H1 (cell line): ENCODE measurements around the gene SMCO1. TPM values are rescaled to one million over a fixed set of nuclear protein-coding genes. Genes with fewer than 3 reads are reported as not detected.

Experiments used
- CTCF ChIA-PET: fragments of 300-600 bp; sonication (Branson Sonifier 250); formaldehyde crosslinking; loops from one replicate; lab custom pipeline; 2021; ENCODE audit not compliant: partially characterized antibody; lab: Charles Lee
- POLR2A ChIA-PET: fragments of 300-600 bp; sonication (Branson Sonifier 250); formaldehyde crosslinking; loops from one replicate; lab custom pipeline; 2021; ENCODE audit warnings: inconsistent platforms; ENCODE audit not compliant: partially characterized antibody; lab: Charles Lee
- DNase-seq, 2 experiments: peaks; one replicate each; pipeline versions ENCODE4 v3.0.0 to v3.0.0-alpha.2; 2010 to 2022; ENCODE audit warnings: low spot score in 2 of 2, low read depth in 1 of 2, mixed read lengths in 1 of 2
- FAIRE-seq: peaks from 2 replicates; lab custom pipeline; 2011; peaks lifted over from hg19 to GRCh38; lab: Jason Lieb, UNC
- H2AFZ ChIP-seq: 2 replicates; pipeline ENCODE4 v1.8.1; 2012; ENCODE audit warnings: low read length, inconsistent platforms
- H2AK5ac ChIP-seq: 2 replicates; pipeline ENCODE4 v1.6.1; 2013; ENCODE audit warnings: low read depth, low read length
- H2BK120ac ChIP-seq: replicated peaks from 2 replicates; pipeline ENCODE3; 2013; ENCODE audit warnings: low read depth, low read length, inconsistent platforms
- H2BK12ac ChIP-seq: 2 replicates; pipeline ENCODE4 v1.6.1; 2013; ENCODE audit warnings: low read depth, low read length
- H2BK15ac ChIP-seq: 2 replicates; pipeline ENCODE4 v1.6.1; 2013; ENCODE audit warnings: low read length
- H2BK20ac ChIP-seq: 2 replicates; pipeline ENCODE4 v1.6.1; 2013; ENCODE audit warnings: low read length
- H2BK5ac ChIP-seq: 2 replicates; pipeline ENCODE4 v1.6.1; 2013; ENCODE audit warnings: low read depth, low read length
- H3K14ac ChIP-seq: 2 replicates; pipeline ENCODE4 v1.6.1; 2013; ENCODE audit warnings: inconsistent platforms; ENCODE audit not compliant: insufficient read length
- H3K18ac ChIP-seq: 2 replicates; pipeline ENCODE4 v1.6.1; 2013; ENCODE audit warnings: low read length; ENCODE audit errors: extremely low read depth
- H3K23ac ChIP-seq: 2 replicates; pipeline ENCODE4 v1.6.1; 2013; ENCODE audit warnings: inconsistent platforms; ENCODE audit not compliant: insufficient read length
- H3K23me2 ChIP-seq: 2 replicates; pipeline ENCODE4 v1.6.1; 2013; ENCODE audit warnings: low read depth, low read length
- H3K27ac ChIP-seq: 2 replicates; pipeline ENCODE4 v1.6.1; 2011; ENCODE audit warnings: low read depth, low read length, inconsistent platforms
- H3K27me3 ChIP-seq, 4 experiments: replicated peaks in 1 of 4; 1 replicate in 1 of 4; 2 replicates in 3 of 4; pipeline versions ENCODE4 v1.6.1 to v1.8.1; 2011 to 2013; ENCODE audit warnings: low read length in 3 of 4, mild to moderate bottlenecking in 3 of 4, inconsistent platforms in 2 of 4, mixed read lengths in 2 of 4, moderate library complexity in 1 of 4; ENCODE audit not compliant: control insufficient read depth in 3 of 4, insufficient read depth in 3 of 4; ENCODE audit errors: extremely low read depth in 1 of 4
- H3K36me3 ChIP-seq, 4 experiments: 2 replicates each; pipeline versions ENCODE4 v1.6.1 to v1.8.1; 2011 to 2013; ENCODE audit warnings: mild to moderate bottlenecking in 4 of 4, low read length in 3 of 4, moderate library complexity in 2 of 4, control low read depth in 1 of 4, inconsistent platforms in 1 of 4; ENCODE audit not compliant: insufficient read depth in 4 of 4, control insufficient read depth in 2 of 4
- H3K4ac ChIP-seq: replicated peaks from 2 replicates; pipeline ENCODE3; 2013; ENCODE audit warnings: low read length, low read depth, mixed read lengths, inconsistent platforms; ENCODE audit not compliant: insufficient read length
- H3K4me1 ChIP-seq, 4 experiments: replicated peaks in 1 of 4; 1 replicate in 1 of 4; 2 replicates in 3 of 4; pipeline versions ENCODE4 v1.6.1 to v1.8.1; 2011 to 2013; ENCODE audit warnings: low read length in 3 of 4, inconsistent platforms in 2 of 4, mixed read lengths in 1 of 4; ENCODE audit not compliant: insufficient read depth in 4 of 4, control insufficient read depth in 3 of 4
- H3K4me2 ChIP-seq, 2 experiments: 2 replicates each; pipeline versions ENCODE4 v1.6.1 to v1.8.1; 2011 to 2013; ENCODE audit warnings: low read depth in 2 of 2, low read length in 2 of 2, control low read depth in 1 of 2, inconsistent platforms in 1 of 2, mild to moderate bottlenecking in 1 of 2; ENCODE audit not compliant: insufficient read depth in 1 of 2
- H3K4me3 ChIP-seq, 4 experiments: fragments of 200-600, 300-600 bp in 1 of 4; sonication (generic), shearing (Covaris generic), sonication (Bioruptor Twin) in 1 of 4; 2 replicates each; pipeline versions ENCODE4 v1.5.1 to v1.8.1; 2011 to 2016; ENCODE audit warnings: low read length in 4 of 4, low read depth in 3 of 4, control low read depth in 2 of 4, inconsistent platforms in 2 of 4, mild to moderate bottlenecking in 2 of 4, mixed read lengths in 1 of 4, moderate library complexity in 1 of 4; ENCODE audit not compliant: insufficient read depth in 2 of 4; ENCODE audit errors: extremely low read depth in 1 of 4
- H3K56ac ChIP-seq: replicated peaks from 2 replicates; pipeline ENCODE3; 2013; ENCODE audit warnings: low read depth, mild to moderate bottlenecking, mixed read lengths, low read length, inconsistent platforms; ENCODE audit not compliant: insufficient read length
- H3K79me1 ChIP-seq: 2 replicates; pipeline ENCODE4 v1.6.1; 2013; ENCODE audit warnings: low read depth, low read length, control low read depth
- H3K79me2 ChIP-seq, 2 experiments: 2 replicates each; pipeline versions ENCODE4 v1.6.1 to v1.8.1; 2012 to 2013; ENCODE audit warnings: low read length in 2 of 2, mild to moderate bottlenecking in 2 of 2, inconsistent platforms in 1 of 2; ENCODE audit not compliant: insufficient read depth in 2 of 2, control insufficient read depth in 1 of 2
- H3K9ac ChIP-seq, 4 experiments: replicated peaks in 1 of 4; 1 replicate in 1 of 4; 2 replicates in 3 of 4; pipeline versions ENCODE4 v1.6.1 to v1.8.1; 2011 to 2013; ENCODE audit warnings: low read depth in 3 of 4, low read length in 3 of 4, control low read depth in 2 of 4, mild to moderate bottlenecking in 2 of 4, moderate library complexity in 2 of 4, inconsistent platforms in 1 of 4; ENCODE audit errors: extremely low read depth in 1 of 4
- H3K9me3 ChIP-seq, 2 experiments: 2 replicates each; pipeline versions ENCODE4 v1.6.1 to v1.8.1; 2012 to 2013; ENCODE audit warnings: mild to moderate bottlenecking in 2 of 2, moderate library complexity in 2 of 2, control low read depth in 1 of 2, inconsistent platforms in 1 of 2, low read depth in 1 of 2, low read length in 1 of 2, mixed read lengths in 1 of 2; ENCODE audit not compliant: insufficient read depth in 2 of 2
- H4K20me1 ChIP-seq, 2 experiments: replicated peaks in 1 of 2; 2 replicates each; pipeline versions ENCODE3 to v1.8.1; 2011 to 2013; ENCODE audit warnings: inconsistent platforms in 2 of 2, low read length in 2 of 2, mild to moderate bottlenecking in 1 of 2; ENCODE audit not compliant: insufficient read depth in 2 of 2, control insufficient read depth in 1 of 2
- H4K5ac ChIP-seq: 2 replicates; pipeline ENCODE4 v1.6.1; 2013; ENCODE audit warnings: low read length, low read depth, mixed read lengths, inconsistent platforms; ENCODE audit not compliant: insufficient read length
- H4K8ac ChIP-seq: 2 replicates; pipeline ENCODE4 v1.8.0; 2013; ENCODE audit warnings: mild to moderate bottlenecking, moderate library complexity, low read length, inconsistent platforms; ENCODE audit not compliant: insufficient read depth; ENCODE audit errors: extremely low read depth
- H4K91ac ChIP-seq: replicated peaks from 2 replicates; pipeline ENCODE3; 2013; ENCODE audit warnings: low read length, mixed read lengths, inconsistent platforms; ENCODE audit not compliant: insufficient read length
- ASH2L ChIP-seq: fragments of 200-600, 300-600 bp; sonication (generic); IDR thresholded peaks from one replicate; pipeline ENCODE4 v1.7.1; 2017; ENCODE audit warnings: low read length
- ATF3 ChIP-seq: IDR thresholded peaks from 2 replicates; pipeline ENCODE4 v1.6.1; 2011; ENCODE audit warnings: low read depth, mild to moderate bottlenecking, low read length; ENCODE audit not compliant: insufficient read depth
- BACH1 ChIP-seq: IDR thresholded peaks from 2 replicates; pipeline ENCODE4 v1.6.1; 2012; ENCODE audit warnings: low read length, improper control_type of control experiment
- CBX8 ChIP-seq: fragments of 300-800, 300-1000 bp; sonication (generic); IDR thresholded peaks from 2 replicates; pipeline ENCODE4 v1.7.1; 2016; ENCODE audit warnings: low read depth, low read length, borderline replicate concordance
- CREB1 ChIP-seq: IDR thresholded peaks from 2 replicates; pipeline ENCODE4 v1.6.1; 2012; ENCODE audit warnings: inconsistent platforms
- EP300 ChIP-seq, 2 experiments: IDR thresholded peaks; 1 replicate in 1 of 2; 2 replicates in 1 of 2; pipeline ENCODE4 v1.6.1; 2011 to 2012; ENCODE audit warnings: low read depth in 2 of 2, low read length in 2 of 2, mild to moderate bottlenecking in 2 of 2, borderline replicate concordance in 1 of 2, inconsistent platforms in 1 of 2, moderate library complexity in 1 of 2
- FOSL1 ChIP-seq: IDR thresholded peaks from 2 replicates; pipeline ENCODE4 v1.6.1; 2011; ENCODE audit warnings: mild to moderate bottlenecking, low read depth, low read length, moderate library complexity; ENCODE audit not compliant: insufficient read depth
- GTF2F1 ChIP-seq: IDR thresholded peaks from 2 replicates; pipeline ENCODE4 v1.6.1; 2012; ENCODE audit warnings: low read depth, low read length, improper control_type of control experiment, borderline replicate concordance
- JUN ChIP-seq: IDR thresholded peaks from 2 replicates; pipeline ENCODE4 v1.6.1; 2011; ENCODE audit warnings: low read depth, mild to moderate bottlenecking, improper control_type of control experiment, low read length
- KDM4A ChIP-seq: IDR thresholded peaks from one replicate; pipeline ENCODE4 v1.7.1; 2012; ENCODE audit warnings: low read depth, mild to moderate bottlenecking, moderate library complexity, low read length, inconsistent platforms; ENCODE audit not compliant: severe bottlenecking
- KDM5A ChIP-seq: fragments of 200-600 bp; IDR thresholded peaks from 2 replicates; pipeline ENCODE4 v1.7.1; 2012; ENCODE audit warnings: mild to moderate bottlenecking, low read length, inconsistent platforms, mixed read lengths
- RBBP5 ChIP-seq: IDR thresholded peaks from 2 replicates; pipeline ENCODE4 v1.7.1; 2012; ENCODE audit warnings: low read depth, mild to moderate bottlenecking, inconsistent platforms, low read length, moderate library complexity, borderline replicate concordance
- RNF2 ChIP-seq: fragments of 200-900, 300-1000 bp; sonication (generic); IDR thresholded peaks from 2 replicates; pipeline ENCODE4 v1.7.1; 2016; ENCODE audit warnings: borderline replicate concordance, low read depth, mild to moderate bottlenecking, antibody characterized with exemption, low read length; ENCODE audit not compliant: poor library complexity, severe bottlenecking; ENCODE audit errors: missing control alignments
- SP2 ChIP-seq: IDR thresholded peaks from 2 replicates; pipeline ENCODE4 v1.6.1; 2012; ENCODE audit warnings: mild to moderate bottlenecking, low read length, inconsistent platforms
- WGBS, 2 experiments: shearing (Covaris generic) in 1 of 2; methylation state at CpG; one replicate each; pipeline versions ENCODE4 v1.1.6 to v1.1.7; 2013 to 2015; ENCODE audit warnings: low lambda C conversion rate in 2 of 2, mixed read lengths in 2 of 2, inconsistent platforms in 1 of 2, low coverage in 1 of 2, missing lambda C conversion rate in 1 of 2; ENCODE audit not compliant: insufficient replicate concordance in 2 of 2, insufficient coverage in 1 of 2, insufficient read length in 1 of 2; ENCODE audit errors: extremely low coverage in 1 of 2, missing lambda C conversion rate in 1 of 2; 5-methylcytosine and 5-hydroxymethylcytosine counted together
- polyA plus RNA-seq, 7 experiments: library from polyadenylated mRNA; depleted of rRNA in 3 of 7; stranded (reverse) in 5 of 7; unstranded in 2 of 7; fragments of >200 nt in 5 of 7; fragments of 200-250 nt in 2 of 7; gene quantifications; 1 replicate in 5 of 7; 2 replicates in 1 of 7; 4 replicates in 1 of 7; pipeline versions ENCODE4 v1.2.1 to v1.2.3, GENCODE V29; 2011 to 2013; ENCODE audit warnings: missing spikeins in 2 of 7, mixed read lengths in 2 of 7
- total RNA-seq: library from RNA; stranded (reverse); fragmentation: NEBNext Ultra II Directional; extraction: Animal tissue kit (Norgen Biotek cat#: 25700); gene quantifications from 2 replicates; pipeline ENCODE4 v1.2.1, GENCODE V29; 2021

SMCO1 gene
- total and polyA plus RNA-seq, 2 of the 8 experiments (the other 6 are each of a cell fraction or from before 2014, with no cell fraction given): 0.03 TPM; not detected in 1

GRCh38 chr3:196463804-196464203 is 51.3 kb downstream of the SMCO1 start:
- H3K36me3 ChIP-seq: peaks cover 0 to 3% (median 0%) of the 10 kb centered on the region in 4 experiments; a peak in 1 of 8 replicates
- no peak overlapping the region for H3K4me3 ChIP-seq
- no peak overlapping the region for H2BK120ac ChIP-seq
- DNase-seq: no peak
- H3K18ac ChIP-seq: no peak overlapping the region
- no peaks in the 10 kb centered on the region for H3K79me1 ChIP-seq
- no peak overlapping the region for H2AFZ ChIP-seq
- H2BK5ac ChIP-seq: no peak overlapping the region
- no peak overlapping the region for H3K4ac ChIP-seq
- H3K27ac ChIP-seq: no peak overlapping the region
- H3K14ac ChIP-seq: no peak overlapping the region
- no peak overlapping the region for H2BK15ac ChIP-seq
- H4K5ac ChIP-seq: no peak overlapping the region
- H4K20me1 ChIP-seq: no peaks in the 10 kb centered on the region
- H3K23me2 ChIP-seq: peaks cover 10% of the 10 kb centered on the region; the same call in 1 of the 2 replicates
- H3K23ac ChIP-seq: no peak overlapping the region
- H4K91ac ChIP-seq: no peak overlapping the region
- no peak for FAIRE-seq
- H4K8ac ChIP-seq: no peak overlapping the region
- 91% methylated on average over 3 of the region's 3 CpGs; no CpG with 5 or more reads in 1 of the 2 experiments for WGBS, 2 experiments
- no peak overlapping the region for H3K4me2 ChIP-seq
- H3K56ac ChIP-seq: no peak overlapping the region
- H2BK12ac ChIP-seq: no peak overlapping the region
- H3K27me3 ChIP-seq: no peaks in the 10 kb centered on the region
- ChIA-PET POLR2A (interaction anchor here (1.4 kb wide), 1 partner anchor 10 kb away, joined by 3 read pairs; no protein-coding TSS in a partner anchor), CTCF (interaction anchor here (1.4 to 1.5 kb wide), 2 partner anchors 10 kb away, joined by 5 read pairs; no protein-coding TSS in a partner anchor)
- H3K79me2 ChIP-seq: no peaks in the 10 kb centered on the region
- no peak overlapping the region for H3K9ac ChIP-seq
- no peaks in the 10 kb centered on the region for H3K4me1 ChIP-seq
- H2BK20ac ChIP-seq: no peak overlapping the region
- no peak overlapping the region for H2AK5ac ChIP-seq
- H3K9me3 ChIP-seq: no peaks in the 10 kb centered on the region
- TF ChIP-seq RBBP5: no peak
- TF ChIP-seq ASH2L: no peak
- TF ChIP-seq KDM5A: no peak
- no peak for TF ChIP-seq BACH1
- TF ChIP-seq GTF2F1: no peak
- TF ChIP-seq KDM4A: no peak
- TF ChIP-seq EP300 (IDR thresholded peaks at IDR 0.05; ENCODE audit: borderline replicate concordance in 1 of 2, low read depth in 2 of 2, low read length in 2 of 2): no peak
- no peak for TF ChIP-seq CBX8
- no peak for TF ChIP-seq ATF3
- TF ChIP-seq SP2: no peak
- TF ChIP-seq JUN: no peak
- no peak for TF ChIP-seq CREB1
- TF ChIP-seq FOSL1: no peak
- no peak for TF ChIP-seq RNF2
